SH-SY5Y (cell line): ENCODE results near the gene PES1.

ENCODE experiments used
- GATA2 ChIP-seq: IDR thresholded peaks from 2 replicates; pipeline ENCODE4 v1.6.1; 2011; ENCODE audit warnings: mild to moderate bottlenecking, low read depth, low read length
- GATA3 ChIP-seq: IDR thresholded peaks from 2 replicates; pipeline ENCODE4 v1.6.1; 2011; ENCODE audit warnings: low read depth, mild to moderate bottlenecking, low read length, moderate library complexity

GRCh38 chr22:30603801-30604200 lies 12.1 kb upstream of the PES1 start:
- TF ChIP-seq GATA2 (no peak), GATA3 (no peak)
